Neural cell (in vitro differentiated cells): ENCODE measurements around the gene GAS7. TPM values are rescaled to one million over a fixed set of nuclear protein-coding genes. Genes with fewer than 3 reads are reported as not detected.

Source experiments
- H2AFZ ChIP-seq: fragments of 200-600, 300-800 bp; sonication (generic), shearing (Covaris generic); 2 replicates; pipeline ENCODE4 v1.6.0; 2014; ENCODE audit warnings: low read depth, mild to moderate bottlenecking, antibody characterized with exemption, low read length, moderate library complexity
- H3F3A ChIP-seq: fragments of 200-600 bp; shearing (Covaris generic); 2 replicates; pipeline ENCODE4 v1.6.1; 2016; ENCODE audit warnings: mild to moderate bottlenecking, moderate library complexity, mixed read lengths, antibody characterized with exemption, low read length; ENCODE audit not compliant: insufficient read depth, poor library complexity, severe bottlenecking
- H3K27ac ChIP-seq: fragments of 200-600, 300-800 bp; sonication (generic), shearing (Covaris generic); 2 replicates; pipeline ENCODE4 v1.5.1; 2014; ENCODE audit warnings: mild to moderate bottlenecking, low read length, moderate library complexity
- H3K27me3 ChIP-seq: fragments of 300-800, 200-600 bp; sonication (generic), shearing (Covaris generic); 2 replicates; pipeline ENCODE4 v1.6.0; 2014; ENCODE audit warnings: mild to moderate bottlenecking, low read depth, low read length, moderate library complexity; ENCODE audit not compliant: insufficient read depth
- H3K36me3 ChIP-seq: fragments of 300-800, 200-600 bp; sonication (generic), shearing (Covaris generic); 2 replicates; pipeline ENCODE4 v1.5.1; 2014; ENCODE audit warnings: mild to moderate bottlenecking, antibody characterized with exemption, low read length, moderate library complexity; ENCODE audit not compliant: insufficient read depth
- H3K4me2 ChIP-seq: fragments of 300-800, 200-600 bp; sonication (generic), shearing (Covaris generic); 2 replicates; pipeline ENCODE4 v1.6.0; 2014; ENCODE audit warnings: mild to moderate bottlenecking, low read length
- H3K4me3 ChIP-seq: fragments of 300-800, 200-600 bp; sonication (generic), shearing (Covaris generic); 2 replicates; pipeline ENCODE4 v1.5.1; 2014; ENCODE audit warnings: mild to moderate bottlenecking, low read length, moderate library complexity
- H3K79me2 ChIP-seq: fragments of 200-600 bp; shearing (Covaris generic); replicated peaks from 2 replicates; pipeline ENCODE4 v1.6.0; 2014; ENCODE audit warnings: mild to moderate bottlenecking, low read length, moderate library complexity; ENCODE audit not compliant: insufficient read depth
- H3K9ac ChIP-seq: fragments of 300-800, 200-600 bp; sonication (generic), shearing (Covaris generic); 2 replicates; pipeline ENCODE4 v1.6.1; 2016; ENCODE audit warnings: mild to moderate bottlenecking, low read length, mixed read lengths
- H3K9me2 ChIP-seq: fragments of 200-600 bp; shearing (Covaris generic); 2 replicates; pipeline ENCODE4 v1.6.1; 2016; ENCODE audit warnings: mild to moderate bottlenecking, low read length, mixed read lengths; ENCODE audit not compliant: insufficient read depth
- H3K9me3 ChIP-seq: fragments of 200-600, 300-800 bp; sonication (generic), shearing (Covaris generic); 2 replicates; pipeline ENCODE4 v1.6.1; 2016; ENCODE audit warnings: mild to moderate bottlenecking, mixed run types, low read length, moderate library complexity, mixed read lengths
- H4K20me1 ChIP-seq: fragments of 200-600 bp; shearing (Covaris generic); 2 replicates; pipeline ENCODE4 v1.6.1; 2016; ENCODE audit warnings: mild to moderate bottlenecking, mixed run types; ENCODE audit not compliant: insufficient read depth
- EP300 ChIP-seq: fragments of 450-650 bp; conservative IDR thresholded peaks from 2 replicates; pipeline ENCODE4 v1.6.1; 2014; ENCODE audit warnings: antibody characterized with exemption, mild to moderate bottlenecking, moderate library complexity; ENCODE audit not compliant: poor library complexity, severe bottlenecking
- EZH2 ChIP-seq: fragments of 200-600, 300-800 bp; shearing (Covaris generic), sonication (generic); IDR thresholded peaks from 2 replicates; pipeline ENCODE4 v1.6.1; 2014; ENCODE audit warnings: antibody characterized with exemption, low read length, borderline replicate concordance, mild to moderate bottlenecking; ENCODE audit not compliant: insufficient read depth, poor library complexity, severe bottlenecking
- MXI1 ChIP-seq: fragments of 450-650 bp; conservative IDR thresholded peaks from 2 replicates; pipeline ENCODE4 v1.6.1; 2014; ENCODE audit warnings: antibody characterized with exemption, mild to moderate bottlenecking; ENCODE audit not compliant: poor library complexity, severe bottlenecking
- POLR2AphosphoS5 ChIP-seq: IDR thresholded peaks from 2 replicates; pipeline ENCODE4 v1.6.1; 2012
- RAD21 ChIP-seq: fragments of 450-650 bp; conservative IDR thresholded peaks from 2 replicates; pipeline ENCODE4 v1.6.1; 2014; ENCODE audit warnings: antibody characterized with exemption, mild to moderate bottlenecking, moderate library complexity
- SMC3 ChIP-seq: fragments of 450-650 bp; conservative IDR thresholded peaks from 2 replicates; pipeline ENCODE4 v1.6.1; 2014; ENCODE audit warnings: antibody characterized with exemption, mild to moderate bottlenecking, moderate library complexity; ENCODE audit not compliant: poor library complexity
- TAF1 ChIP-seq: IDR thresholded peaks from 2 replicates; pipeline ENCODE4 v1.6.1; 2012; ENCODE audit warnings: low read depth
- polyA plus RNA-seq: library from polyadenylated mRNA; depleted of rRNA; stranded (reverse); fragments of >200 nt; gene quantifications from 2 replicates; pipeline ENCODE4 v1.2.3, GENCODE V29; 2014
- TF ChIP-seq, protein P1 (sequence below): fragments of 450-650 bp; IDR thresholded peaks from 2 replicates; pipeline ENCODE4 v1.5.1; 2014; ENCODE audit warnings: antibody characterized with exemption, mild to moderate bottlenecking, moderate library complexity; ENCODE audit not compliant: poor library complexity, severe bottlenecking
- TF ChIP-seq, protein P2 (sequence below): IDR thresholded peaks from 2 replicates; pipeline ENCODE4 v1.6.1; 2012; ENCODE audit warnings: borderline replicate concordance

Gene GAS7
- polyA plus RNA-seq, 1 donor from 2014 or later: 23.6 TPM

DNA sequence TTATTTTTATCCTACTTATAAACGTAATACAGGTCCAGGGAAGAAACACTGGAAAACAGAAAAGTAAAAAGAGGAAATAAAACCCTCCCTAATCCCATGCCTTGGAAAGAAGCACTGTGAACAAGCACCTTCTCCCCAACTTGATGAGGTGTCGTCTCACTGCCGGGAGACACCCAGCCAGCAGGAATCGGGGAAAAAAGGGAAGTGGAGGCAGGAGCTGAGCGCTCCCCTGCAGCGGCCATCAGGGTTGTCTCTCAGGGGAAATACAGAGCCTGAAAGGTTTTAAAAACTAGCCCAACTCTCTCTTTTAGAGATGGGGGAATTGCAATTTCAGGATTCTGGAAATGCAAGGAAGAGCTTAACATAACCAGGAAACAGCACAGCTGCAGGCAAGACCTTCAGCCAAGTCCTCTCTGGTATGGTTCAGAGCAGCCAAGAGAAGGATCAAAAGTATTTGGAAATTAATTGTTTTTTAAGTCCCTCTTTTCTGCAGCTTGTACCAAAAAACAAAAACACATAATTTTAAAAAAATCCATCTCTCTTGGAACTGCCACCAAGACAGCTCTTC lies 197.0 kb downstream of the GAS7 start:
- Histone ChIP-seq H3K9me3 (no peaks in the 10 kb centered on the region), H3K4me3 (no peak overlapping the region), H4K20me1 (no peaks in the 10 kb centered on the region), H3K4me2 (no peak overlapping the region), H3F3A (no peaks in the 10 kb centered on the region), H2AFZ (no peak overlapping the region), H3K9me2 (no peaks in the 10 kb centered on the region), H3K27ac (no peak overlapping the region), H3K36me3 (no peaks in the 10 kb centered on the region), H3K79me2 (no peaks in the 10 kb centered on the region), H3K27me3 (no peaks in the 10 kb centered on the region), H3K9ac (no peak overlapping the region)
- TF ChIP-seq, protein P1, sequence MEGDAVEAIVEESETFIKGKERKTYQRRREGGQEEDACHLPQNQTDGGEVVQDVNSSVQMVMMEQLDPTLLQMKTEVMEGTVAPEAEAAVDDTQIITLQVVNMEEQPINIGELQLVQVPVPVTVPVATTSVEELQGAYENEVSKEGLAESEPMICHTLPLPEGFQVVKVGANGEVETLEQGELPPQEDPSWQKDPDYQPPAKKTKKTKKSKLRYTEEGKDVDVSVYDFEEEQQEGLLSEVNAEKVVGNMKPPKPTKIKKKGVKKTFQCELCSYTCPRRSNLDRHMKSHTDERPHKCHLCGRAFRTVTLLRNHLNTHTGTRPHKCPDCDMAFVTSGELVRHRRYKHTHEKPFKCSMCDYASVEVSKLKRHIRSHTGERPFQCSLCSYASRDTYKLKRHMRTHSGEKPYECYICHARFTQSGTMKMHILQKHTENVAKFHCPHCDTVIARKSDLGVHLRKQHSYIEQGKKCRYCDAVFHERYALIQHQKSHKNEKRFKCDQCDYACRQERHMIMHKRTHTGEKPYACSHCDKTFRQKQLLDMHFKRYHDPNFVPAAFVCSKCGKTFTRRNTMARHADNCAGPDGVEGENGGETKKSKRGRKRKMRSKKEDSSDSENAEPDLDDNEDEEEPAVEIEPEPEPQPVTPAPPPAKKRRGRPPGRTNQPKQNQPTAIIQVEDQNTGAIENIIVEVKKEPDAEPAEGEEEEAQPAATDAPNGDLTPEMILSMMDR: no peak
- TF ChIP-seq RAD21 (no peak), TAF1 (no peak), EP300 (no peak), POLR2AphosphoS5 (no peak), EZH2 (no peak)

DNA sequence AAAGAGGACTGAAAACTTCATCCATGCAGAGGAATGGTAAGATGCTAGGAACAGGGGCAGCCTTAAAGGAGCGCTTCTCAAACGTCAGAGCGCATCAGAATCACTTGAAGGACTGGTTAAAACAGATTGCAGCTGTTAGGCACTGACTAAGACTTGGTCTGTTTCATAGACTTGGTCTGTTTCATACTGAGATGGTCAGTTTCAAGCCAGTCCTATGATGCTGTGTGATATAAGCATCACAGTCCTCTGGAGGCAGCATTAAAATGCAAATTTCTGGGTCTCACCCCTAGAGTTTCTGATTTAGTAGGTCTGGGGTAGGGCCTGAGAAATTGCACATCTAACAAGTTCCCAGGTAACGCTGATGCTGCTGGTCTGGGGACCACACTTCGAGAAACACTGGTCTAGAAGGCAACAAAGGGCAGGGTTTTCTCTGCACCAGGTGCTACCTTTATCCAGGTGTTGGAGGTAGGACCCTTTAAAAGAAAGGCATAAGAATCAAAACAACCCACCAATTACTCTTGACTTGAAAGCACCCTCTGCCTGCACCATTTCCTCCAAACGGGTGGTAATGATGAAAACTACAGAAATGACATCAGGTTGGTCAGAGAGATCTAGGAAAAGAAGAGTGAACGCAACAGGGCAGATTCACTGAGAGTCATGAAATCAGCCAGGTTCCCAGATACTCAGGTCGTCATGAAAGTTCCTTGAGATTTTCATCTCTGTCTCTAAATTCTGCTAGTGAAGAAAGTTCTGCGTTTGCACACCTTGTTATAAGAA lies 198.3 kb downstream of the GAS7 start:
- no peaks in the 10 kb centered on the region for H3K79me2 ChIP-seq
- H3K4me3 ChIP-seq: no peak overlapping the region
- H3K27me3 ChIP-seq: no peaks in the 10 kb centered on the region
- no peak overlapping the region for H2AFZ ChIP-seq
- TF ChIP-seq RAD21 (no peak), EP300 (no peak), POLR2AphosphoS5 (no peak), EZH2 (no peak), MXI1 (no peak), SMC3 (no peak), TAF1 (no peak)
- TF ChIP-seq, protein P1: no peak
- TF ChIP-seq, protein P2, sequence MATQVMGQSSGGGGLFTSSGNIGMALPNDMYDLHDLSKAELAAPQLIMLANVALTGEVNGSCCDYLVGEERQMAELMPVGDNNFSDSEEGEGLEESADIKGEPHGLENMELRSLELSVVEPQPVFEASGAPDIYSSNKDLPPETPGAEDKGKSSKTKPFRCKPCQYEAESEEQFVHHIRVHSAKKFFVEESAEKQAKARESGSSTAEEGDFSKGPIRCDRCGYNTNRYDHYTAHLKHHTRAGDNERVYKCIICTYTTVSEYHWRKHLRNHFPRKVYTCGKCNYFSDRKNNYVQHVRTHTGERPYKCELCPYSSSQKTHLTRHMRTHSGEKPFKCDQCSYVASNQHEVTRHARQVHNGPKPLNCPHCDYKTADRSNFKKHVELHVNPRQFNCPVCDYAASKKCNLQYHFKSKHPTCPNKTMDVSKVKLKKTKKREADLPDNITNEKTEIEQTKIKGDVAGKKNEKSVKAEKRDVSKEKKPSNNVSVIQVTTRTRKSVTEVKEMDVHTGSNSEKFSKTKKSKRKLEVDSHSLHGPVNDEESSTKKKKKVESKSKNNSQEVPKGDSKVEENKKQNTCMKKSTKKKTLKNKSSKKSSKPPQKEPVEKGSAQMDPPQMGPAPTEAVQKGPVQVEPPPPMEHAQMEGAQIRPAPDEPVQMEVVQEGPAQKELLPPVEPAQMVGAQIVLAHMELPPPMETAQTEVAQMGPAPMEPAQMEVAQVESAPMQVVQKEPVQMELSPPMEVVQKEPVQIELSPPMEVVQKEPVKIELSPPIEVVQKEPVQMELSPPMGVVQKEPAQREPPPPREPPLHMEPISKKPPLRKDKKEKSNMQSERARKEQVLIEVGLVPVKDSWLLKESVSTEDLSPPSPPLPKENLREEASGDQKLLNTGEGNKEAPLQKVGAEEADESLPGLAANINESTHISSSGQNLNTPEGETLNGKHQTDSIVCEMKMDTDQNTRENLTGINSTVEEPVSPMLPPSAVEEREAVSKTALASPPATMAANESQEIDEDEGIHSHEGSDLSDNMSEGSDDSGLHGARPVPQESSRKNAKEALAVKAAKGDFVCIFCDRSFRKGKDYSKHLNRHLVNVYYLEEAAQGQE: no peak
- H3K27ac ChIP-seq: no peak overlapping the region
- H3F3A ChIP-seq: no peaks in the 10 kb centered on the region
- H3K9ac ChIP-seq: no peak overlapping the region
- H4K20me1 ChIP-seq: no peaks in the 10 kb centered on the region
- no peaks in the 10 kb centered on the region for H3K9me3 ChIP-seq
- H3K4me2 ChIP-seq: no peak overlapping the region
- no peaks in the 10 kb centered on the region for H3K36me3 ChIP-seq
- H3K9me2 ChIP-seq: no peaks in the 10 kb centered on the region
